A549 (cell line): ENCODE measurements around the gene NTHL1.

Source experiments
- CTCF ChIP-seq: fragments of >200 bp; sonication (Bioruptor Twin); formaldehyde crosslinking; IDR thresholded peaks from 3 replicates; pipeline ENCODE4 v1.5.1; 2016
- TF ChIP-seq, protein P1 (sequence below): fragments of 200-600 bp; sonication (generic); IDR thresholded peaks from 2 replicates; pipeline ENCODE4 v1.6.1; 2016; ENCODE audit warnings: antibody characterized with exemption, mild to moderate bottlenecking, moderate library complexity

GRCh38 chr16:2001456-2002355 is 45.9 kb downstream of the NTHL1 start:
- TF ChIP-seq CTCF, result no peak
- TF ChIP-seq, protein P1, sequence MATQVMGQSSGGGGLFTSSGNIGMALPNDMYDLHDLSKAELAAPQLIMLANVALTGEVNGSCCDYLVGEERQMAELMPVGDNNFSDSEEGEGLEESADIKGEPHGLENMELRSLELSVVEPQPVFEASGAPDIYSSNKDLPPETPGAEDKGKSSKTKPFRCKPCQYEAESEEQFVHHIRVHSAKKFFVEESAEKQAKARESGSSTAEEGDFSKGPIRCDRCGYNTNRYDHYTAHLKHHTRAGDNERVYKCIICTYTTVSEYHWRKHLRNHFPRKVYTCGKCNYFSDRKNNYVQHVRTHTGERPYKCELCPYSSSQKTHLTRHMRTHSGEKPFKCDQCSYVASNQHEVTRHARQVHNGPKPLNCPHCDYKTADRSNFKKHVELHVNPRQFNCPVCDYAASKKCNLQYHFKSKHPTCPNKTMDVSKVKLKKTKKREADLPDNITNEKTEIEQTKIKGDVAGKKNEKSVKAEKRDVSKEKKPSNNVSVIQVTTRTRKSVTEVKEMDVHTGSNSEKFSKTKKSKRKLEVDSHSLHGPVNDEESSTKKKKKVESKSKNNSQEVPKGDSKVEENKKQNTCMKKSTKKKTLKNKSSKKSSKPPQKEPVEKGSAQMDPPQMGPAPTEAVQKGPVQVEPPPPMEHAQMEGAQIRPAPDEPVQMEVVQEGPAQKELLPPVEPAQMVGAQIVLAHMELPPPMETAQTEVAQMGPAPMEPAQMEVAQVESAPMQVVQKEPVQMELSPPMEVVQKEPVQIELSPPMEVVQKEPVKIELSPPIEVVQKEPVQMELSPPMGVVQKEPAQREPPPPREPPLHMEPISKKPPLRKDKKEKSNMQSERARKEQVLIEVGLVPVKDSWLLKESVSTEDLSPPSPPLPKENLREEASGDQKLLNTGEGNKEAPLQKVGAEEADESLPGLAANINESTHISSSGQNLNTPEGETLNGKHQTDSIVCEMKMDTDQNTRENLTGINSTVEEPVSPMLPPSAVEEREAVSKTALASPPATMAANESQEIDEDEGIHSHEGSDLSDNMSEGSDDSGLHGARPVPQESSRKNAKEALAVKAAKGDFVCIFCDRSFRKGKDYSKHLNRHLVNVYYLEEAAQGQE, result no peak
